WERI-Rb-1 (cell line): Measurements from ENCODE around the gene NTNG1.

ENCODE experiments used
- DNase-seq: peaks from one replicate; pipeline ENCODE4 v3.0.0-alpha.2; 2020
- H3K27ac ChIP-seq: fragments of 250-450 bp; sonication (Bioruptor Pico); 2 replicates; pipeline ENCODE4 v1.5.1; 2020; ENCODE audit warnings: mild to moderate bottlenecking, moderate library complexity
- H3K27me3 ChIP-seq: fragments of 250-450 bp; sonication (Bioruptor Pico); 2 replicates; pipeline ENCODE4 v1.5.1; 2021; ENCODE audit warnings: mild to moderate bottlenecking, low read depth, moderate library complexity; ENCODE audit not compliant: insufficient read depth, severe bottlenecking
- H3K36me3 ChIP-seq: fragments of 250-450 bp; sonication (Bioruptor Pico); 2 replicates; pipeline ENCODE4 v1.5.1; 2020; ENCODE audit warnings: mild to moderate bottlenecking, moderate library complexity
- H3K4me3 ChIP-seq: 2 replicates; pipeline ENCODE4 v1.5.1; 2011; ENCODE audit warnings: low read depth, mild to moderate bottlenecking, control low read depth, low read length
- H3K9me3 ChIP-seq: fragments of 250-450 bp; sonication (Bioruptor Pico); 2 replicates; pipeline ENCODE4 v1.5.1; 2021; ENCODE audit warnings: mild to moderate bottlenecking, moderate library complexity; ENCODE audit not compliant: severe bottlenecking
- TF ChIP-seq, protein P1 (sequence below): IDR thresholded peaks from 2 replicates; pipeline ENCODE4 v1.5.1; 2011; ENCODE audit warnings: low read depth, mild to moderate bottlenecking, control low read depth, inconsistent platforms, low read length

NTNG1 gene

DNA sequence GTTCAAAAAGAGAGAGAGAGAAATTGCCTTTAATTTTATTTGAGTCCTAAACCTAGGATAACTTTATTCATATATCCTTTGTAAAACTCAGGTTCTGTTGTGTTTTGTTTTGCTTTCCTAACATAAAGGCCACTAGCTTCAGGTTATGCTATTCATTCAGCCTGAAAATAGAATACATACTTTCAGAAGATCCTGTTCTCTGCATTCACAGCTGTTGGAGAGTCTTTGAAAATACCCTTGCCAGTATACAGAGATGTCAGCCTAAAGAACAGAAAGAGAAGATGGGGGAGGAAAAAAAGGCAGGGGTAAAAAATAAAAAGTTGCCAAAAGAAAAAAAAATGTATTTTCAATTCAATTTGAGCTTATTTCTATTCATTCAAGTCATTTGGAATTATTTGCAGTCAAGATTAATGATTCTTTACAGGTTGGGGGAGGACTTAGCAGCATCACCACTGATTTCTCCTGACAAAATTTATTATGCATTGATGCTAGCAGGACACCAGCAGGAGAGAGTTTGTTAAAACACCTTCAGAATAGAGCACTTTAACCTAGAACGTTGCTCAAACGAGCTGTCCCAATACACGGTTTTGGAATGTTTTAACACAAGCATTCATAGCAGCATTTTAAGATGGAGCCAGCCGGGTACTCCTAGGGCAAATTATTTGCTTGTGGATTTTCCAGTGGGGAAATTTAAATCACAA, 318.5 kb downstream of the NTNG1 start:
- TF ChIP-seq, protein P1, sequence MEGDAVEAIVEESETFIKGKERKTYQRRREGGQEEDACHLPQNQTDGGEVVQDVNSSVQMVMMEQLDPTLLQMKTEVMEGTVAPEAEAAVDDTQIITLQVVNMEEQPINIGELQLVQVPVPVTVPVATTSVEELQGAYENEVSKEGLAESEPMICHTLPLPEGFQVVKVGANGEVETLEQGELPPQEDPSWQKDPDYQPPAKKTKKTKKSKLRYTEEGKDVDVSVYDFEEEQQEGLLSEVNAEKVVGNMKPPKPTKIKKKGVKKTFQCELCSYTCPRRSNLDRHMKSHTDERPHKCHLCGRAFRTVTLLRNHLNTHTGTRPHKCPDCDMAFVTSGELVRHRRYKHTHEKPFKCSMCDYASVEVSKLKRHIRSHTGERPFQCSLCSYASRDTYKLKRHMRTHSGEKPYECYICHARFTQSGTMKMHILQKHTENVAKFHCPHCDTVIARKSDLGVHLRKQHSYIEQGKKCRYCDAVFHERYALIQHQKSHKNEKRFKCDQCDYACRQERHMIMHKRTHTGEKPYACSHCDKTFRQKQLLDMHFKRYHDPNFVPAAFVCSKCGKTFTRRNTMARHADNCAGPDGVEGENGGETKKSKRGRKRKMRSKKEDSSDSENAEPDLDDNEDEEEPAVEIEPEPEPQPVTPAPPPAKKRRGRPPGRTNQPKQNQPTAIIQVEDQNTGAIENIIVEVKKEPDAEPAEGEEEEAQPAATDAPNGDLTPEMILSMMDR, result no peak

DNA sequence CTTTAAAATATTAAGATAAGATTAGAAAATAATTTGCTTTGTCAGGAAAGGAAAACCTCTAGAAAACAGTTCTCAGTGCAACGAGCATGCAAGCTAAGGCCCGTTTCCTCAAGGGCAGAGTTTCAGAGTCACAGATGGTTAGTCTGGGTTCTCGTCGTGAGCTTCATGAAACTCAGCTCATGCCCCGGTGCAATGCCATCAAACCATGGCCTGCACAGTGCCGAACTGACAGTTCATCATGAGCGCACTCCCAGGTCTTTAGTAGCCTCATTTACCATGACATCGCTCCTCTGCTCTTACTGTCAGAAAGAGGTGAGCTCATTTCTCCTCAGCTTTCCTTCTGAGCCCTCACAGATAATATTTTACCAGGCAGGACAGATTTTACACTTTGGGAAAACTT, 319.2 kb downstream of the NTNG1 start:
- no peak for DNase-seq
- no peak overlapping the region for H3K27ac ChIP-seq
- no peaks in the 10 kb centered on the region for H3K27me3 ChIP-seq
- no peaks in the 10 kb centered on the region for H3K9me3 ChIP-seq
- H3K36me3 ChIP-seq, result no peaks in the 10 kb centered on the region
- H3K4me3 ChIP-seq, result no peak overlapping the region
- TF ChIP-seq, protein P1, result no peak

More for the DNA sequence above, 318.5 kb downstream of the NTNG1 start:
- no peak overlapping the region for H3K4me3 ChIP-seq
- no peak overlapping the region for H3K27ac ChIP-seq
- H3K27me3 ChIP-seq, result no peaks in the 10 kb centered on the region
- no peaks in the 10 kb centered on the region for H3K9me3 ChIP-seq
- H3K36me3 ChIP-seq, result no peaks in the 10 kb centered on the region
- DNase-seq, result no peak

DNA sequence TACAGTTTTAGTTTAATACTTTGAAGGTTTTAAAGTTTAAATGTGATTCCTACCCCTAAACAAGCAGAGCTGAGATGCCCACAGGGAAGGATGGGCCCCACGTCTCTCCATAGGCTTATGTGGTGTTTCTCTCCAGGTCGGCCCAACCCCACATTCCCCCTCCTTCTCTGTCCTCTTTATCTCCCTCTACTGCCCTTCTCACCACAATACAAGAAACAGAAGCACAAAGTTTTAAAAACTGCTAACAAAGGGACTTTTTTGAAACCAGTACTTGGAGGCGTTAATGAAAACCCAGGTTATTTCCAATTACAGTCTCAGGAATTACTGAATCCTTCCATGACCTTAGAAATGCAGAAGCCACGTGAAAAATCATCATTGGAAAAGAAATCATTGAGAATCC, 324.0 kb downstream of the NTNG1 start:
- TF ChIP-seq, protein P1, result no peak
- DNase-seq, result peak; percentile 23
- Histone ChIP-seq H3K9me3 (no peaks in the 10 kb centered on the region), H3K27me3 (no peaks in the 10 kb centered on the region), H3K4me3 (no peak overlapping the region), H3K27ac (no peak overlapping the region), H3K36me3 (no peaks in the 10 kb centered on the region)

DNA sequence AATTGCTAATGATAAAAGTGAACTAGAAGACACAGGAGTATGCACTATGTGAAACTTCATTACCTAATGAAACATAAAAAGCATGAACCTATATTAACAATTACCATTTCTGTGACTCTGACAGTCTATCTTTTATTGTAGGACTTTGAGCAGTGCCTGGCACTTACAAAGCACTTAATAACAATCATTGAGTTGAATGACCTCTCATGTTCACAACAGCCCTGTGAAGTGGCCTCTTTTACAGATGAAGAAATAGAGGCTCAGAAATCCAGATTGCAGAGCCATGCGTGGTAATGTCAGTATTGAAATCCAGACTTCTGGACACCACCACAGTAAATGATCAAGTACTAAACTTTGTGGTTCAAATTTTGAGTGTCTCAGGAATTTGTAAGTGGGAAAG, 326.4 kb downstream of the NTNG1 start:
- DNase-seq, result no peak
- Histone ChIP-seq H3K4me3 (no peak overlapping the region), H3K27me3 (no peaks in the 10 kb centered on the region), H3K36me3 (no peaks in the 10 kb centered on the region), H3K9me3 (no peaks in the 10 kb centered on the region), H3K27ac (no peak overlapping the region)
- TF ChIP-seq, protein P1, result no peak

DNA sequence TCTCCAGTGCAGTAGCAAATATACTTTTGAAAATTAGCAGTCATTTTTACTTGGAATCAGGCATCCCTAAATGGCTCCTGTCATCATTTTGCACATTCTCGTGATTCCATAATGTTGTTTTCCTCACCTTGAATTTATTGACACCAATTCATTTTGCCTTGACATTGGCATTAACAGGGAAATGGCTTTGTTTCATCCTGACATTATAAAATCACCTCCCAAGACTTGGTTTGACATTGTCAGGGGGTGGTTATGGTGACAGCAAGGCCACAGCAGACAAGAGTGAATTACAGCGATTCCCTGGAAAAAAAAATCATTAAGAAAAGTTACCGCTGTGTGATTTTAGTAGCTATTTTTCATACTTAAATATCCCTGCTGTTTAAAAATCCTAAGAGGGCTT, 327.0 kb downstream of the NTNG1 start:
- no peak overlapping the region for H3K27ac ChIP-seq

More for the DNA sequence above, 327.0 kb downstream of the NTNG1 start:
- Histone ChIP-seq H3K4me3 (no peak overlapping the region), H3K9me3 (no peaks in the 10 kb centered on the region), H3K27me3 (no peaks in the 10 kb centered on the region), H3K36me3 (no peaks in the 10 kb centered on the region)
- TF ChIP-seq, protein P1, result no peak
- no peak for DNase-seq
